ENCODE measurements around the gene ZNF527. TPM values are rescaled to one million over a fixed set of nuclear protein-coding genes. Genes with fewer than 3 reads are reported as not detected.
A peak's percentile ranks its signal among the peaks of the same experiment; 100 is the strongest.

Gene ZNF527
- total RNA-seq, 1 donor from 2014 or later, result 8.6 TPM

- Histone ChIP-seq H3K27me3 (no peaks in the 10 kb centered on the region), H3F3A (ENCODE audit: low read depth) (no peaks in the 10 kb centered on the region), H4K20me1 (ENCODE audit: low read depth) (peaks cover 3% of the 10 kb centered on the region), H3K4me2 (no peak overlapping the region), H3K36me3 (peaks cover 5% of the 10 kb centered on the region), H2AFZ (replicated peaks) (no peak overlapping the region), H3K9ac (no peak overlapping the region), H3K79me2 (ENCODE audit: low read depth) (peaks cover 18% of the 10 kb centered on the region), H3K4me1 (peaks cover 3% of the 10 kb centered on the region), H3K9me3 (ENCODE audit: low read depth) (no peaks in the 10 kb centered on the region), H3K27ac (peak overlapping the region; percentile 22), H3K4me3 (no peak overlapping the region)
- Mint-ChIP-seq H3K4me1 (no peaks in the 10 kb centered on the region), H3K36me3 (peaks cover 72% of the 10 kb centered on the region), H3K4me3 (no peak overlapping the region), H3K9me3 (peaks cover 31% of the 10 kb centered on the region), H3K27ac (no peak overlapping the region), H3K27me3 (ENCODE audit: insufficient read depth, low read depth) (no peaks in the 10 kb centered on the region)
- peak; percentile 33 for DNase-seq (ENCODE audit: low spot score)
- TF ChIP-seq EZH2 (IDR thresholded peaks at IDR 0.05) (no peak), EZH2phosphoT487 (IDR thresholded peaks at IDR 0.05) (no peak), CTCF (IDR thresholded peaks at IDR 0.05) (no peak)
Measured at GRCh38 chr19:37346091-37346490, 24.8 kb upstream of the ZNF527 start.

GRCh38 chr19:37348060-37348459 lies 22.8 kb upstream of the ZNF527 start:
- Mint-ChIP-seq H3K4me3 (no peak overlapping the region), H3K9me3 (peaks cover 31% of the 10 kb centered on the region), H3K27ac (no peak overlapping the region), H3K27me3 (ENCODE audit: insufficient read depth, low read depth) (no peaks in the 10 kb centered on the region), H3K4me1 (no peaks in the 10 kb centered on the region), H3K36me3 (peaks cover 74% of the 10 kb centered on the region)
- H3K4me3 ChIP-seq, result no peak overlapping the region
- DNase-seq (ENCODE audit: low spot score), result no peak
- no peak for TF ChIP-seq EZH2phosphoT487 (IDR thresholded peaks at IDR 0.05)
- no peak for TF ChIP-seq CTCF (IDR thresholded peaks at IDR 0.05)
- no peak for TF ChIP-seq EZH2 (IDR thresholded peaks at IDR 0.05)
- peaks cover 3% of the 10 kb centered on the region for H3K4me1 ChIP-seq
- H3K79me2 ChIP-seq (ENCODE audit: low read depth), result no peaks in the 10 kb centered on the region
- H3K27me3 ChIP-seq, result no peaks in the 10 kb centered on the region
- peaks cover 14% of the 10 kb centered on the region for H3K36me3 ChIP-seq
- no peaks in the 10 kb centered on the region for H3F3A ChIP-seq (ENCODE audit: low read depth)
- H4K20me1 ChIP-seq (ENCODE audit: low read depth), result peaks cover 3% of the 10 kb centered on the region
- H3K4me2 ChIP-seq, result no peak overlapping the region
- H2AFZ ChIP-seq (replicated peaks), result no peak overlapping the region
- no peaks in the 10 kb centered on the region for H3K9me3 ChIP-seq (ENCODE audit: low read depth)
- H3K9ac ChIP-seq, result no peak overlapping the region
- H3K27ac ChIP-seq, result no peak overlapping the region

- Histone ChIP-seq H2AFZ (replicated peaks) (no peak overlapping the region), H3K36me3 (peaks cover 25% of the 10 kb centered on the region), H3K4me3 (no peak overlapping the region), H3K9me3 (ENCODE audit: low read depth) (no peaks in the 10 kb centered on the region), H3F3A (ENCODE audit: low read depth) (no peaks in the 10 kb centered on the region), H3K27me3 (no peaks in the 10 kb centered on the region), H3K9ac (no peak overlapping the region), H3K27ac (no peak overlapping the region), H4K20me1 (ENCODE audit: low read depth) (no peaks in the 10 kb centered on the region), H3K4me1 (no peaks in the 10 kb centered on the region), H3K79me2 (ENCODE audit: low read depth) (peaks cover 29% of the 10 kb centered on the region), H3K4me2 (no peak overlapping the region)
- peaks cover 58% of the 10 kb centered on the region for H3K9me3 Mint-ChIP-seq
- H3K27me3 Mint-ChIP-seq (ENCODE audit: insufficient read depth, low read depth), result no peaks in the 10 kb centered on the region
- TF ChIP-seq EZH2phosphoT487 (IDR thresholded peaks at IDR 0.05) (no peak), CTCF (IDR thresholded peaks at IDR 0.05) (no peak), EZH2 (IDR thresholded peaks at IDR 0.05) (no peak)
- H3K4me3 Mint-ChIP-seq, result no peak overlapping the region
- no peak for DNase-seq (ENCODE audit: low spot score)
- H3K36me3 Mint-ChIP-seq, result peaks cover 75% of the 10 kb centered on the region
- no peak overlapping the region for H3K27ac Mint-ChIP-seq
- H3K4me1 Mint-ChIP-seq, result no peaks in the 10 kb centered on the region
Measured at GRCh38 chr19:37353968-37354367, 16.9 kb upstream of the ZNF527 start.
